GM12878 (cell line): Measurements from ENCODE around the gene ITGA7. TPM values are rescaled to one million over a fixed set of nuclear protein-coding genes. Genes with fewer than 3 reads are reported as not detected.

Experiments
- BHLHE40 ChIP-seq, 2 experiments: fragments of 450-650 bp in 1 of 2; IDR thresholded peaks; 2 replicates each; pipeline ENCODE4 v1.6.1; 2011 to 2017; ENCODE audit warnings: low read depth in 2 of 2, borderline replicate concordance in 1 of 2, improper control_type of control experiment in 1 of 2, low read length in 1 of 2, mild to moderate bottlenecking in 1 of 2
- CBFB ChIP-seq: IDR thresholded peaks from 2 replicates; pipeline ENCODE4 v1.6.1; 2016; ENCODE audit warnings: antibody characterized with exemption, low read depth
- CREB1 ChIP-seq: IDR thresholded peaks from 2 replicates; pipeline ENCODE4 v1.6.1; 2012; ENCODE audit warnings: low read depth, mild to moderate bottlenecking, inconsistent platforms
- CREM ChIP-seq: IDR thresholded peaks from 2 replicates; pipeline ENCODE4 v1.6.1; 2014; ENCODE audit warnings: antibody characterized with exemption, low read depth
- GABPA ChIP-seq: IDR thresholded peaks from 2 replicates; pipeline ENCODE4 v1.6.1; 2014; ENCODE audit warnings: antibody characterized with exemption, low read depth, mild to moderate bottlenecking, inconsistent platforms
- HCFC1 ChIP-seq: fragments of 150-350 bp; IDR thresholded peaks from 2 replicates; pipeline ENCODE4 v1.6.1; 2014; ENCODE audit warnings: low read length
- LARP7 ChIP-seq: fragments of 450-650 bp; IDR thresholded peaks from 2 replicates; pipeline ENCODE4 v1.6.1; 2017; ENCODE audit warnings: mild to moderate bottlenecking
- NR2C1 ChIP-seq: fragments of 450-650 bp; IDR thresholded peaks from 2 replicates; pipeline ENCODE4 v1.6.1; 2017; ENCODE audit warnings: antibody characterized with exemption, mild to moderate bottlenecking, moderate library complexity
- NR2F1 ChIP-seq: fragments of 450-650 bp; conservative IDR thresholded peaks from 2 replicates; pipeline ENCODE4 v1.6.1; 2017; ENCODE audit warnings: mild to moderate bottlenecking
- RAD21 ChIP-seq: IDR thresholded peaks from 2 replicates; pipeline ENCODE4 v1.6.1; 2011; ENCODE audit warnings: mild to moderate bottlenecking, low read depth, low read length, moderate library complexity; ENCODE audit not compliant: insufficient read depth
- RELA ChIP-seq: fragments of 450-650 bp; IDR thresholded peaks from 2 replicates; pipeline ENCODE4 v1.8.0; 2014; ENCODE audit warnings: borderline replicate concordance; ENCODE audit not compliant: partially characterized antibody
- SMARCA5 ChIP-seq: fragments of 450-650 bp; IDR thresholded peaks from 2 replicates; pipeline ENCODE4 v1.6.1; 2017; ENCODE audit warnings: mild to moderate bottlenecking
- SREBF2 ChIP-seq: IDR thresholded peaks from 2 replicates; pipeline ENCODE4 v1.6.1; 2012; ENCODE audit warnings: mild to moderate bottlenecking, low read length
- STAT1 ChIP-seq: fragments of 450-650 bp; conservative IDR thresholded peaks from 2 replicates; pipeline ENCODE4 v1.6.1; 2014; ENCODE audit warnings: antibody characterized with exemption, mild to moderate bottlenecking
- TARDBP ChIP-seq: IDR thresholded peaks from 2 replicates; pipeline ENCODE4 v1.6.1; 2016; ENCODE audit warnings: borderline replicate concordance
- TCF12 ChIP-seq: IDR thresholded peaks from 2 replicates; pipeline ENCODE4 v1.6.1; 2011; ENCODE audit warnings: low read depth, mild to moderate bottlenecking, low read length
- YBX1 ChIP-seq: fragments of 450-650 bp; IDR thresholded peaks from 2 replicates; pipeline ENCODE4 v1.6.1; 2016; ENCODE audit warnings: antibody characterized with exemption
- YY1 ChIP-seq: IDR thresholded peaks from 2 replicates; pipeline ENCODE4 v1.6.1; 2011; ENCODE audit warnings: low read depth, mild to moderate bottlenecking, low read length
- ZBED1 ChIP-seq: IDR thresholded peaks from 2 replicates; pipeline ENCODE4 v1.6.1; 2016; ENCODE audit warnings: borderline replicate concordance
- polyA plus RNA-seq, 11 experiments: library from polyadenylated mRNA; depleted of rRNA in 4 of 11; unstranded in 6 of 11; stranded (reverse) in 5 of 11; fragments of >200 nt; fragmentation: Nextera tagmentation in 4 of 11; fragmentation: Illumina TruSeq in 1 of 11; extraction: Ambion mirVana in 4 of 11; extraction: Trizol in 1 of 11; gene quantifications; 1 replicate in 1 of 11; 2 replicates in 10 of 11; pipeline versions ENCODE4 v1.2.1 to v1.2.3, GENCODE V29; 2011 to 2016; ENCODE audit warnings: inconsistent platforms in 2 of 11, missing spikeins in 2 of 11, low read depth in 1 of 11
- total RNA-seq, 4 experiments: library from RNA; depleted of rRNA in 3 of 4; stranded (reverse); fragments of >200 nt in 3 of 4; fragmentation: Illumina TruSeq in 1 of 4; extraction: Trizol in 1 of 4; gene quantifications; 2 replicates each; pipeline versions ENCODE4 v1.2.1 to v1.2.3, GENCODE V29; 2013 to 2021
- TF ChIP-seq, protein P1 (sequence below): fragments of 450-650 bp; IDR thresholded peaks from 2 replicates; pipeline ENCODE4 v1.6.1; 2018; ENCODE audit warnings: borderline replicate concordance, mild to moderate bottlenecking; ENCODE audit not compliant: partially characterized antibody
- TF ChIP-seq, protein P2 (sequence below): fragments of 450-650 bp; IDR thresholded peaks from 2 replicates; pipeline ENCODE4 v1.6.1; 2016; ENCODE audit warnings: mild to moderate bottlenecking, moderate library complexity, borderline replicate concordance
- TF ChIP-seq, protein P3 (sequence below): IDR thresholded peaks from 2 replicates; pipeline ENCODE4 v1.6.1; 2012; ENCODE audit warnings: low read depth, low read length, improper control_type of control experiment
- TF ChIP-seq, protein P4 (sequence below): IDR thresholded peaks from 2 replicates; pipeline ENCODE4 v1.6.1; 2011; ENCODE audit warnings: borderline replicate concordance, low read depth, mild to moderate bottlenecking, moderate library complexity, low read length; ENCODE audit not compliant: insufficient read depth, poor library complexity, severe bottlenecking

Gene ITGA7
- total and polyA plus RNA-seq, 10 of the 15 experiments (the other 5 are each of a cell fraction or from before 2014, with no cell fraction given) = 0.18 to 5.1 (median 1.5) TPM

DNA sequence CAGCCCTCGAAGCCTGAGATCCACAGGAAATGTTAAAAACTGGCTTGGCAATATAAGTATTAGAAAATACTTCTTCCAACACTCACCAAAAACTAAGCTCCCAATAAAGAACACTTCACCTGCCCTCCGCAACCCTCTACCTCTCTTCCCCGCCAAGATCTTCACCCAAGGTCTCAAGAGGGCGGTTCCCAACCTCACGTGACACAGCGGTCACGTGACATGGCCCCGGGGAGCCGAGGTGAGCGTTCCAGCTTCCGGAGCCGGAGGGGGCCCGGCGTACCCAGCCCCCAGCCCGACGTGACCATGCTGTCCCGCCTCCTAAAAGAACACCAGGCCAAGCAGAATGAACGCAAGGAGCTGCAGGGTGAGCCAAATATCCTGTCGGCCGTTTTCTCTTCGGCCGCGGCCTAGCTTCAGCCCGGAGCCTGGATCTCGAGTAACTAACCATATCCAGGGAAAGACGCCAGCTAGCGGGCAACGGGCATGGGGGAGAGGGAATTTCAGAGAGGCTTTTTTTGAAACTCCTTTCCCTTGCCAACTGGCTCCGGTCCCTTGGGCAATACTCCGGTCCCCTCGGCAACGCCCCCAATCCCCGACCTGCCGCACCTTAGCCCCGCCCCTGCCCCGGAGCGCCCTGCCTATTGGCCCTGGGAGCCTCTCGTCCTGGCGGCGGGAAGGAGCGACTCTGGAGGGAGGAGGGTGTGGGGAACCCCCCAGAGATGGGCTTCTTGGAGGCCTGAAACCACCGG, 8.3 kb upstream of the ITGA7 start, which contains the start of gene BLOC1S1 (continued):
- TF ChIP-seq, protein P1, sequence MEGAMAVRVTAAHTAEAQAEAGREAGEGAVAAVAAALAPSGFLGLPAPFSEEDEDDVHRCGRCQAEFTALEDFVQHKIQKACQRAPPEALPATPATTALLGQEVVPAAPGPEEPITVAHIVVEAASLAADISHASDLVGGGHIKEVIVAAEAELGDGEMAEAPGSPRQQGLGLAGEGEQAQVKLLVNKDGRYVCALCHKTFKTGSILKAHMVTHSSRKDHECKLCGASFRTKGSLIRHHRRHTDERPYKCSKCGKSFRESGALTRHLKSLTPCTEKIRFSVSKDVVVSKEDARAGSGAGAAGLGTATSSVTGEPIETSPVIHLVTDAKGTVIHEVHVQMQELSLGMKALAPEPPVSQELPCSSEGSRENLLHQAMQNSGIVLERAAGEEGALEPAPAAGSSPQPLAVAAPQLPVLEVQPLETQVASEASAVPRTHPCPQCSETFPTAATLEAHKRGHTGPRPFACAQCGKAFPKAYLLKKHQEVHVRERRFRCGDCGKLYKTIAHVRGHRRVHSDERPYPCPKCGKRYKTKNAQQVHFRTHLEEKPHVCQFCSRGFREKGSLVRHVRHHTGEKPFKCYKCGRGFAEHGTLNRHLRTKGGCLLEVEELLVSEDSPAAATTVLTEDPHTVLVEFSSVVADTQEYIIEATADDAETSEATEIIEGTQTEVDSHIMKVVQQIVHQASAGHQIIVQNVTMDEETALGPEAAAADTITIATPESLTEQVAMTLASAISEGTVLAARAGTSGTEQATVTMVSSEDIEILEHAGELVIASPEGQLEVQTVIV = peak; percentile 49
- TF ChIP-seq TARDBP = peak; percentile 74
- TF ChIP-seq STAT1 = peak; percentile 88
- TF ChIP-seq, protein P2, sequence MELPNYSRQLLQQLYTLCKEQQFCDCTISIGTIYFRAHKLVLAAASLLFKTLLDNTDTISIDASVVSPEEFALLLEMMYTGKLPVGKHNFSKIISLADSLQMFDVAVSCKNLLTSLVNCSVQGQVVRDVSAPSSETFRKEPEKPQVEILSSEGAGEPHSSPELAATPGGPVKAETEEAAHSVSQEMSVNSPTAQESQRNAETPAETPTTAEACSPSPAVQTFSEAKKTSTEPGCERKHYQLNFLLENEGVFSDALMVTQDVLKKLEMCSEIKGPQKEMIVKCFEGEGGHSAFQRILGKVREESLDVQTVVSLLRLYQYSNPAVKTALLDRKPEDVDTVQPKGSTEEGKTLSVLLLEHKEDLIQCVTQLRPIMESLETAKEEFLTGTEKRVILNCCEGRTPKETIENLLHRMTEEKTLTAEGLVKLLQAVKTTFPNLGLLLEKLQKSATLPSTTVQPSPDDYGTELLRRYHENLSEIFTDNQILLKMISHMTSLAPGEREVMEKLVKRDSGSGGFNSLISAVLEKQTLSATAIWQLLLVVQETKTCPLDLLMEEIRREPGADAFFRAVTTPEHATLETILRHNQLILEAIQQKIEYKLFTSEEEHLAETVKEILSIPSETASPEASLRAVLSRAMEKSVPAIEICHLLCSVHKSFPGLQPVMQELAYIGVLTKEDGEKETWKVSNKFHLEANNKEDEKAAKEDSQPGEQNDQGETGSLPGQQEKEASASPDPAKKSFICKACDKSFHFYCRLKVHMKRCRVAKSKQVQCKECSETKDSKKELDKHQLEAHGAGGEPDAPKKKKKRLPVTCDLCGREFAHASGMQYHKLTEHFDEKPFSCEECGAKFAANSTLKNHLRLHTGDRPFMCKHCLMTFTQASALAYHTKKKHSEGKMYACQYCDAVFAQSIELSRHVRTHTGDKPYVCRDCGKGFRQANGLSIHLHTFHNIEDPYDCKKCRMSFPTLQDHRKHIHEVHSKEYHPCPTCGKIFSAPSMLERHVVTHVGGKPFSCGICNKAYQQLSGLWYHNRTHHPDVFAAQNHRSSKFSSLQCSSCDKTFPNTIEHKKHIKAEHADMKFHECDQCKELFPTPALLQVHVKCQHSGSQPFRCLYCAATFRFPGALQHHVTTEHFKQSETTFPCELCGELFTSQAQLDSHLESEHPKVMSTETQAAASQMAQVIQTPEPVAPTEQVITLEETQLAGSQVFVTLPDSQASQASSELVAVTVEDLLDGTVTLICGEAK = peak; percentile 65; the same call in 1 of the 2 replicates
- 0 out of 2 replicates have a peak, but pooled peaks have one; percentile 26 for TF ChIP-seq RAD21
- peak; percentile 67 for TF ChIP-seq CREM
- peak; percentile 72 for TF ChIP-seq NR2C1
- peak; percentile 80 for TF ChIP-seq LARP7
- peak; percentile 43; the same call in 1 of the 2 replicates for TF ChIP-seq CBFB
- TF ChIP-seq CREB1 = peak; percentile 58; the same call in 1 of the 2 replicates
- TF ChIP-seq, protein P3, sequence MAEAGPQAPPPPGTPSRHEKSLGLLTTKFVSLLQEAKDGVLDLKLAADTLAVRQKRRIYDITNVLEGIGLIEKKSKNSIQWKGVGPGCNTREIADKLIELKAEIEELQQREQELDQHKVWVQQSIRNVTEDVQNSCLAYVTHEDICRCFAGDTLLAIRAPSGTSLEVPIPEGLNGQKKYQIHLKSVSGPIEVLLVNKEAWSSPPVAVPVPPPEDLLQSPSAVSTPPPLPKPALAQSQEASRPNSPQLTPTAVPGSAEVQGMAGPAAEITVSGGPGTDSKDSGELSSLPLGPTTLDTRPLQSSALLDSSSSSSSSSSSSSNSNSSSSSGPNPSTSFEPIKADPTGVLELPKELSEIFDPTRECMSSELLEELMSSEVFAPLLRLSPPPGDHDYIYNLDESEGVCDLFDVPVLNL = peak; percentile 90
- TF ChIP-seq SMARCA5 = 0 out of 2 replicates have a peak, but pooled peaks have one; percentile 32
- peak; percentile 79 for TF ChIP-seq NR2F1
- peak; percentile 75 for TF ChIP-seq HCFC1
- TF ChIP-seq ZBED1 = no peak
- peak; percentile 95 for TF ChIP-seq RELA
- TF ChIP-seq SREBF2 = no peak
- peak; percentile 85 for TF ChIP-seq YY1
- no peak for TF ChIP-seq YBX1
- TF ChIP-seq GABPA = peak; percentile 77; the same call in 1 of the 2 replicates
- TF ChIP-seq, protein P4, sequence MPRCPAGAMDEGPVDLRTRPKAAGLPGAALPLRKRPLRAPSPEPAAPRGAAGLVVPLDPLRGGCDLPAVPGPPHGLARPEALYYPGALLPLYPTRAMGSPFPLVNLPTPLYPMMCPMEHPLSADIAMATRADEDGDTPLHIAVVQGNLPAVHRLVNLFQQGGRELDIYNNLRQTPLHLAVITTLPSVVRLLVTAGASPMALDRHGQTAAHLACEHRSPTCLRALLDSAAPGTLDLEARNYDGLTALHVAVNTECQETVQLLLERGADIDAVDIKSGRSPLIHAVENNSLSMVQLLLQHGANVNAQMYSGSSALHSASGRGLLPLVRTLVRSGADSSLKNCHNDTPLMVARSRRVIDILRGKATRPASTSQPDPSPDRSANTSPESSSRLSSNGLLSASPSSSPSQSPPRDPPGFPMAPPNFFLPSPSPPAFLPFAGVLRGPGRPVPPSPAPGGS = peak; percentile 75
- peak; percentile 93 to 99 for TF ChIP-seq BHLHE40 (IDR thresholded peaks at IDR 0.05; ENCODE audit: borderline replicate concordance in 1 of 2, low read depth in 2 of 2, low read length in 1 of 2)
- peak; percentile 62 for TF ChIP-seq TCF12
